SK-N-SH (cell line): ENCODE data around the gene PRC1. TPM values are rescaled to one million over a fixed set of nuclear protein-coding genes. Genes with fewer than 3 reads are reported as not detected.

Experiments
- CTCF ChIA-PET: fragments of 300-600, 350-600 bp; formaldehyde crosslinking; extraction: SDS; loops from one replicate; lab custom pipeline; 2021; lab: Yijun Ruan, JAX
- POLR2A ChIA-PET: fragments of 350-600 bp; sonication (Branson Sonifier 250); formaldehyde crosslinking; extraction: SDS; loops from one replicate; lab custom pipeline; 2020; ENCODE audit warnings: antibody characterized with exemption, inconsistent platforms; lab: Yijun Ruan, JAX
- DNase-seq: peaks from one replicate; pipeline ENCODE4 v3.0.0; 2012
- H2AFZ ChIP-seq: fragments of 200-600 bp; sonication (generic); 2 replicates; pipeline ENCODE4 v1.8.1; 2016; ENCODE audit warnings: antibody characterized with exemption, mild to moderate bottlenecking, low read depth
- H3F3A ChIP-seq: fragments of 200-600 bp; sonication (generic); replicated peaks from 2 replicates; pipeline ENCODE3; 2016; ENCODE audit warnings: antibody characterized with exemption, mild to moderate bottlenecking; ENCODE audit not compliant: insufficient read depth
- H3K27ac ChIP-seq, 2 experiments: fragments of 200-500 bp in 1 of 2; fragments of 200-600 bp in 1 of 2; sonication (Bioruptor generic) in 1 of 2; sonication (generic), shearing (Covaris generic) in 1 of 2; 2 replicates each; pipeline versions ENCODE4 v1.5.1 to v1.6.1; 2014 to 2016; ENCODE audit warnings: low read depth in 2 of 2, inconsistent platforms in 1 of 2, low read length in 1 of 2, mild to moderate bottlenecking in 1 of 2, mixed read lengths in 1 of 2
- H3K27me3 ChIP-seq: fragments of 200-600 bp; sonication (generic), shearing (Covaris generic); 2 replicates; pipeline ENCODE4 v1.6.1; 2016; ENCODE audit warnings: mixed run types; ENCODE audit not compliant: insufficient read depth
- H3K36me3 ChIP-seq, 2 experiments: fragments of 200-500 bp in 1 of 2; fragments of 200-600 bp in 1 of 2; sonication (Bioruptor generic) in 1 of 2; sonication (generic) in 1 of 2; replicated peaks in 1 of 2; 2 replicates each; pipeline versions ENCODE3 to v1.5.1; 2014 to 2016; ENCODE audit warnings: low read length in 1 of 2, mild to moderate bottlenecking in 1 of 2; ENCODE audit not compliant: insufficient read depth in 2 of 2, control insufficient read depth in 1 of 2
- H3K4me1 ChIP-seq, 2 experiments: fragments of 200-500 bp in 1 of 2; fragments of 200-600 bp in 1 of 2; sonication (Bioruptor generic) in 1 of 2; sonication (generic), shearing (Covaris generic) in 1 of 2; 2 replicates each; pipeline versions ENCODE4 v1.5.1 to v1.6.1; 2014 to 2016; ENCODE audit warnings: low read depth in 1 of 2, low read length in 1 of 2, mixed run types in 1 of 2; ENCODE audit not compliant: insufficient read depth in 2 of 2, control insufficient read depth in 1 of 2
- H3K4me2 ChIP-seq: fragments of 200-600 bp; sonication (generic), shearing (Covaris generic); 2 replicates; pipeline ENCODE4 v1.6.1; 2017; ENCODE audit warnings: mixed run types
- H3K4me3 ChIP-seq, 2 experiments: fragments of 200-500 bp in 1 of 2; fragments of 200-600 bp in 1 of 2; sonication (Bioruptor generic) in 1 of 2; sonication (generic), shearing (Covaris generic) in 1 of 2; 2 replicates each; pipeline versions ENCODE4 v1.5.1 to v1.8.1; 2014 to 2016; ENCODE audit warnings: low read depth in 2 of 2, inconsistent platforms in 1 of 2, low read length in 1 of 2, mild to moderate bottlenecking in 1 of 2, mixed read lengths in 1 of 2, moderate library complexity in 1 of 2
- H3K79me2 ChIP-seq: fragments of 200-600 bp; sonication (generic); 2 replicates; pipeline ENCODE4 v1.8.1; 2017; ENCODE audit warnings: mild to moderate bottlenecking; ENCODE audit not compliant: insufficient read depth
- H3K9ac ChIP-seq: fragments of 200-600 bp; sonication (generic); 2 replicates; pipeline ENCODE4 v1.6.1; 2017; ENCODE audit warnings: mixed run types
- H3K9me2 ChIP-seq: fragments of 200-600 bp; sonication (generic); 2 replicates; pipeline ENCODE4 v1.6.1; 2017; ENCODE audit warnings: mixed run types
- H3K9me3 ChIP-seq: fragments of 200-600 bp; sonication (generic); 2 replicates; pipeline ENCODE4 v1.6.1; 2017; ENCODE audit warnings: mixed run types, mild to moderate bottlenecking, moderate library complexity
- H4K20me1 ChIP-seq: fragments of 200-600 bp; sonication (generic); 2 replicates; pipeline ENCODE4 v1.6.1; 2017; ENCODE audit warnings: mild to moderate bottlenecking, mixed run types; ENCODE audit not compliant: insufficient read depth
- CHD2 ChIP-seq: fragments of 150-350 bp; IDR thresholded peaks from 2 replicates; pipeline ENCODE4 v1.6.1; 2018; ENCODE audit warnings: low read length; ENCODE audit not compliant: partially characterized antibody
- ELF1 ChIP-seq: IDR thresholded peaks from 2 replicates; pipeline ENCODE4 v1.4.0; 2012
- EP300 ChIP-seq, 2 experiments: IDR thresholded peaks; 2 replicates each; pipeline versions ENCODE4 v1.4.0 to v1.6.1; 2012; ENCODE audit warnings: borderline replicate concordance in 1 of 2, low read depth in 1 of 2, low read length in 1 of 2
- EZH2phosphoT487 ChIP-seq: fragments of 200-600 bp; sonication (generic); IDR thresholded peaks from 2 replicates; pipeline ENCODE4 v1.6.1; 2017; ENCODE audit warnings: low read depth, mixed run types, mild to moderate bottlenecking, antibody characterized with exemption, moderate library complexity, borderline replicate concordance
- FOSL2 ChIP-seq: IDR thresholded peaks from 2 replicates; pipeline ENCODE4 v1.4.0; 2012; ENCODE audit warnings: low read depth, mild to moderate bottlenecking, moderate library complexity, borderline replicate concordance
- FOXM1 ChIP-seq: IDR thresholded peaks from 2 replicates; pipeline ENCODE4 v1.4.0; 2012; ENCODE audit warnings: low read depth, mild to moderate bottlenecking
- IRF3 ChIP-seq: fragments of 150-350 bp; IDR thresholded peaks from 2 replicates; pipeline ENCODE4 v1.6.1; 2016; ENCODE audit warnings: mild to moderate bottlenecking, low read depth, low read length
- JUND ChIP-seq: IDR thresholded peaks from 2 replicates; pipeline ENCODE4 v1.4.0; 2012
- MAX ChIP-seq: IDR thresholded peaks from 2 replicates; pipeline ENCODE4 v1.4.0; 2012; ENCODE audit warnings: low read depth
- MEF2A ChIP-seq: IDR thresholded peaks from 2 replicates; pipeline ENCODE4 v1.4.0; 2012; ENCODE audit warnings: low read depth, borderline replicate concordance
- MXI1 ChIP-seq: IDR thresholded peaks from 2 replicates; pipeline ENCODE4 v1.6.1; 2012; ENCODE audit warnings: mild to moderate bottlenecking, low read depth, low read length, improper control_type of control experiment
- NFIC ChIP-seq: IDR thresholded peaks from 2 replicates; pipeline ENCODE4 v1.4.0; 2012; ENCODE audit warnings: borderline replicate concordance
- POLR2AphosphoS5 ChIP-seq: IDR thresholded peaks from 2 replicates; pipeline ENCODE4 v1.6.1; 2012; ENCODE audit warnings: low read depth, low read length
- RAD21 ChIP-seq: IDR thresholded peaks from 2 replicates; pipeline ENCODE4 v1.6.1; 2012; ENCODE audit warnings: mild to moderate bottlenecking, low read length
- RCOR1 ChIP-seq: fragments of 150-350 bp; IDR thresholded peaks from 2 replicates; pipeline ENCODE4 v1.6.1; 2017; ENCODE audit warnings: antibody characterized with exemption, low read length
- SIN3A ChIP-seq: IDR thresholded peaks from 2 replicates; pipeline ENCODE4 v1.6.1; 2012; ENCODE audit warnings: low read depth, mild to moderate bottlenecking, low read length, moderate library complexity, borderline replicate concordance
- TAF1 ChIP-seq: IDR thresholded peaks from 2 replicates; pipeline ENCODE4 v1.6.1; 2012; ENCODE audit warnings: low read depth, mild to moderate bottlenecking, low read length, moderate library complexity, borderline replicate concordance
- TEAD4 ChIP-seq: IDR thresholded peaks from 2 replicates; pipeline ENCODE4 v1.4.0; 2012; ENCODE audit warnings: mild to moderate bottlenecking, borderline replicate concordance; ENCODE audit not compliant: insufficient read depth
- USF2 ChIP-seq: fragments of 150-350 bp; IDR thresholded peaks from 2 replicates; pipeline ENCODE4 v1.6.1; 2017; ENCODE audit warnings: antibody characterized with exemption, low read length, low read depth, borderline replicate concordance
- ZBTB33 ChIP-seq: IDR thresholded peaks from 2 replicates; pipeline ENCODE4 v1.4.0; 2012; ENCODE audit warnings: low read depth, borderline replicate concordance
- WGBS: methylation state at CpG from one replicate; pipeline ENCODE4 v1.1.6; 2017; ENCODE audit warnings: low lambda C conversion rate; 5-methylcytosine and 5-hydroxymethylcytosine counted together
- polyA plus RNA-seq, 3 experiments: library from polyadenylated mRNA; depleted of rRNA; stranded (reverse); fragments of >200 nt; gene quantifications; 2 replicates each; pipeline ENCODE4 v1.2.3, GENCODE V29; 2012

PRC1 gene
- polyA plus RNA-seq, 1 of the 3 experiments (the other 2 are of a cell fraction) = 125 TPM

GRCh38 chr15:90986790-90987507 lies 7.4 kb downstream of the PRC1 start:
- peaks cover 12% of the 10 kb centered on the region; the same call in 1 of the 2 replicates for H4K20me1 ChIP-seq
- ChIA-PET CTCF (interaction anchor here (1.6 to 4.2 kb wide), 4 partner anchors 8 to 63 kb away, joined by 4 to 19 read pairs (median 12); partner anchors contain the start of gene HDDC3), POLR2A (no interaction called here)
- no peaks in the 10 kb centered on the region for H3K9me3 ChIP-seq
- no peak overlapping the region for H3K27ac ChIP-seq
- H3K9ac ChIP-seq = no peak overlapping the region
- H3F3A ChIP-seq = no peaks in the 10 kb centered on the region
- peaks cover 99% of the 10 kb centered on the region for H3K79me2 ChIP-seq
- H3K36me3 ChIP-seq = peaks cover 7 to 8% of the 10 kb centered on the region in 2 experiments
- 0 out of 2 replicates have a peak overlapping the region, but pooled peaks have one; percentile 72 for H3K4me2 ChIP-seq
- no peaks in the 10 kb centered on the region for H3K9me2 ChIP-seq
- H3K27me3 ChIP-seq = no peaks in the 10 kb centered on the region
- TF ChIP-seq ELF1 = no peak
- TF ChIP-seq RCOR1 = no peak
- TF ChIP-seq IRF3 = no peak
- no peak for TF ChIP-seq CHD2
- TF ChIP-seq TEAD4 = no peak
- TF ChIP-seq POLR2AphosphoS5 = no peak
- TF ChIP-seq MEF2A = no peak
- TF ChIP-seq FOXM1 = no peak
- TF ChIP-seq ZBTB33 = no peak
- TF ChIP-seq MAX = no peak
- TF ChIP-seq TAF1 = no peak
- no peak for TF ChIP-seq MXI1
- DNase-seq = no peak
- no peak overlapping the region for H3K4me3 ChIP-seq
- WGBS = 93% methylated on average over 11 of the region's 11 CpGs
- peak overlapping the region; percentile 73; the same call in 1 of the 2 replicates for H2AFZ ChIP-seq
- peaks cover 6 to 11% of the 10 kb centered on the region in 2 experiments for H3K4me1 ChIP-seq

- CTCF ChIA-PET = interaction anchor here (10.6 kb wide), 1 partner anchor 26 kb away, joined by 74 read pairs; the partner anchor contains the start of gene RCCD1
- TF ChIP-seq TAF1 = no peak
- no peak for TF ChIP-seq MXI1
- TF ChIP-seq NFIC = no peak
- TF ChIP-seq SIN3A = no peak
- TF ChIP-seq JUND = no peak
- no peak for TF ChIP-seq IRF3
- TF ChIP-seq MAX = no peak
- TF ChIP-seq POLR2AphosphoS5 = no peak
- no peak for TF ChIP-seq FOSL2
- TF ChIP-seq RAD21 = no peak
- TF ChIP-seq ELF1 = no peak
- TF ChIP-seq EP300 (IDR thresholded peaks at IDR 0.05; ENCODE audit: borderline replicate concordance in 1 of 2, low read depth in 1 of 2, low read length in 1 of 2) = no peak
- TF ChIP-seq EZH2phosphoT487 = no peak
- no peak for TF ChIP-seq RCOR1
- no peak for TF ChIP-seq TEAD4
- TF ChIP-seq USF2 = no peak
Measured at GRCh38 chr15:90982135-90982534, 12.2 kb downstream of the PRC1 start.

More at GRCh38 chr15:90982135-90982534, 12.2 kb downstream of the PRC1 start:
- Histone ChIP-seq H3K9ac (no peak overlapping the region), H3K27me3 (no peaks in the 10 kb centered on the region), H3K4me3 (no peak overlapping the region), H3K79me2 (peaks cover 67% of the 10 kb centered on the region), H3K9me2 (no peaks in the 10 kb centered on the region), H4K20me1 (peaks cover 12% of the 10 kb centered on the region; the same call in 1 of the 2 replicates), H3K4me2 (no peak overlapping the region), H3K36me3 (peaks cover 25 to 28% of the 10 kb centered on the region in 2 experiments), H3F3A (no peaks in the 10 kb centered on the region), H3K27ac (no peak overlapping the region), H2AFZ (no peak overlapping the region), H3K9me3 (no peaks in the 10 kb centered on the region), H3K4me1 (no peaks in the 10 kb centered on the region; a peak in 2 of 4 replicates)
- POLR2A ChIA-PET = no interaction called here
- 94% methylated on average over 5 of the region's 5 CpGs for WGBS
- no peak for DNase-seq
